ENCODE results near the gene SPTSSB.

DNA sequence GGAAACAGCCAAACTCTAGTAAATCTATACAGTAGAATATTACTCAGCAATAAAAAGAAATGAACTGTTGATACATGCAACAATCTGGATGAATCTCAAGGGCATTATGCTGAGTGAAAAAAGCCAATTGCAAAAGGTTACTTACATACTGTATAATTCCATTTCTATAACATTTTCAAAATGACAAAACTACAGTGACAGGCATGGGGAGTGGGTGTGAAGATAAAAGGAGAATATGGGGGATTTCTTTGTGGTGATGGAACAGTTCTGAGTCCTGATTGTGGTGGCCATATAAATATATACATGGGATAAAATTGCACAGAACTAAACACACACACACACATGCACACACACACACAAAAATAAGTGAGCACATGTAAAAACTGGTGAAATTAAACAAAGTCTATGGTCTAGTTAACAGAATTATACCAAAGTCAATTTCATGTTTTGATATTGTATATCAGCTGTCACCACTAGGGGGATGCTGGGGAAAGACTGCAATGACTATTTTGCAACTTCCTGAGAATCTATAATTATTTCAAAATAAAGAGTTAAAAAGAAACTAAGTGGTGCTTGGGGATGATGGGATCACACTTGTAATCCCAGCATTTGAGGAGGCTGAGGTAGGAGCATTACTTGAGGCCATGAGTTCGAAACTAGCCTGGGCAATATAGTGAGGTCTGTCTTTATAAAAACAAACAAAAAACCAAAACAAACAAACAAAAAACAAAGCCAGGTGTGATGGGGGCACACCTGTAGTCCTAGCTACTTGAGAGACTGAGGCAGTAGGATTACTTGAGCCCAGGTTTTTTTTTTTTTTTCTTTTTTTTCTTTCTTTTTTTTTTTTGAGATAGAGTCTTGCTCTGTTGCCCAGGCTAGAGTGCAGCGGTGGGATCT, 66.0 kb downstream of the SPTSSB start:
- TF ChIP-seq, protein P1, sequence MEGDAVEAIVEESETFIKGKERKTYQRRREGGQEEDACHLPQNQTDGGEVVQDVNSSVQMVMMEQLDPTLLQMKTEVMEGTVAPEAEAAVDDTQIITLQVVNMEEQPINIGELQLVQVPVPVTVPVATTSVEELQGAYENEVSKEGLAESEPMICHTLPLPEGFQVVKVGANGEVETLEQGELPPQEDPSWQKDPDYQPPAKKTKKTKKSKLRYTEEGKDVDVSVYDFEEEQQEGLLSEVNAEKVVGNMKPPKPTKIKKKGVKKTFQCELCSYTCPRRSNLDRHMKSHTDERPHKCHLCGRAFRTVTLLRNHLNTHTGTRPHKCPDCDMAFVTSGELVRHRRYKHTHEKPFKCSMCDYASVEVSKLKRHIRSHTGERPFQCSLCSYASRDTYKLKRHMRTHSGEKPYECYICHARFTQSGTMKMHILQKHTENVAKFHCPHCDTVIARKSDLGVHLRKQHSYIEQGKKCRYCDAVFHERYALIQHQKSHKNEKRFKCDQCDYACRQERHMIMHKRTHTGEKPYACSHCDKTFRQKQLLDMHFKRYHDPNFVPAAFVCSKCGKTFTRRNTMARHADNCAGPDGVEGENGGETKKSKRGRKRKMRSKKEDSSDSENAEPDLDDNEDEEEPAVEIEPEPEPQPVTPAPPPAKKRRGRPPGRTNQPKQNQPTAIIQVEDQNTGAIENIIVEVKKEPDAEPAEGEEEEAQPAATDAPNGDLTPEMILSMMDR (IDR thresholded peaks at IDR 0.05), result peak in 2 of 4 experiments; percentile 9 to 33
- TF ChIP-seq EP300 (IDR thresholded peaks at IDR 0.05) (no peak), POLR2A (IDR thresholded peaks at IDR 0.05) (no peak)
